ENCODE measurements around the gene NUDT4.

DNA sequence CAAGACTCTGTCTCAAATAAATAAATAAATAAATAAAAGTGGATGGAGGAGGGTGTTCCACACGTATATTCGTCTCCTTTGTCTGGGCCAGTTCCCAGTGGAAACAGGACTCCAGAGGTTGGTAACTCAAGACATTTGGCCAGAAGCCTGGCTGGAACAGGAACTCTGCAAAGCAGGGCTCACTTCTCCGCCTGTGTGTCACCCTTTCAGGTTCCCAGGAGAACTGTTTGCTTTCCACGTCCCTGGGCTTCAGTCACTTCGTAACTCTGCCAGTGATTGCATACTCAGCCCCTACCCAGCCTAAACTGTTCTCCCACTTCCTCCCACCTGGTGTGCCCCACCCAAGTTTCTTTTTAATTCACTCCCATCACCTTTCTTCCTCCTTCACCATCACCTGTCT is 71.1 kb downstream of the NUDT4 start:
- TF ChIP-seq, protein P1, sequence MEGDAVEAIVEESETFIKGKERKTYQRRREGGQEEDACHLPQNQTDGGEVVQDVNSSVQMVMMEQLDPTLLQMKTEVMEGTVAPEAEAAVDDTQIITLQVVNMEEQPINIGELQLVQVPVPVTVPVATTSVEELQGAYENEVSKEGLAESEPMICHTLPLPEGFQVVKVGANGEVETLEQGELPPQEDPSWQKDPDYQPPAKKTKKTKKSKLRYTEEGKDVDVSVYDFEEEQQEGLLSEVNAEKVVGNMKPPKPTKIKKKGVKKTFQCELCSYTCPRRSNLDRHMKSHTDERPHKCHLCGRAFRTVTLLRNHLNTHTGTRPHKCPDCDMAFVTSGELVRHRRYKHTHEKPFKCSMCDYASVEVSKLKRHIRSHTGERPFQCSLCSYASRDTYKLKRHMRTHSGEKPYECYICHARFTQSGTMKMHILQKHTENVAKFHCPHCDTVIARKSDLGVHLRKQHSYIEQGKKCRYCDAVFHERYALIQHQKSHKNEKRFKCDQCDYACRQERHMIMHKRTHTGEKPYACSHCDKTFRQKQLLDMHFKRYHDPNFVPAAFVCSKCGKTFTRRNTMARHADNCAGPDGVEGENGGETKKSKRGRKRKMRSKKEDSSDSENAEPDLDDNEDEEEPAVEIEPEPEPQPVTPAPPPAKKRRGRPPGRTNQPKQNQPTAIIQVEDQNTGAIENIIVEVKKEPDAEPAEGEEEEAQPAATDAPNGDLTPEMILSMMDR (IDR thresholded peaks at IDR 0.05) = no peak
- no peak for TF ChIP-seq POLR2A (IDR thresholded peaks at IDR 0.05)

All from Peyer's patch (tissue), 4 donors.